G401.6 (cell line): Measurements from ENCODE around the gene SLC6A12.

Experiments used
- FAIRE-seq: peaks from 2 replicates; lab custom pipeline; 2012; peaks lifted over from hg19 to GRCh38; lab: Jason Lieb, UNC

SLC6A12 gene

DNA sequence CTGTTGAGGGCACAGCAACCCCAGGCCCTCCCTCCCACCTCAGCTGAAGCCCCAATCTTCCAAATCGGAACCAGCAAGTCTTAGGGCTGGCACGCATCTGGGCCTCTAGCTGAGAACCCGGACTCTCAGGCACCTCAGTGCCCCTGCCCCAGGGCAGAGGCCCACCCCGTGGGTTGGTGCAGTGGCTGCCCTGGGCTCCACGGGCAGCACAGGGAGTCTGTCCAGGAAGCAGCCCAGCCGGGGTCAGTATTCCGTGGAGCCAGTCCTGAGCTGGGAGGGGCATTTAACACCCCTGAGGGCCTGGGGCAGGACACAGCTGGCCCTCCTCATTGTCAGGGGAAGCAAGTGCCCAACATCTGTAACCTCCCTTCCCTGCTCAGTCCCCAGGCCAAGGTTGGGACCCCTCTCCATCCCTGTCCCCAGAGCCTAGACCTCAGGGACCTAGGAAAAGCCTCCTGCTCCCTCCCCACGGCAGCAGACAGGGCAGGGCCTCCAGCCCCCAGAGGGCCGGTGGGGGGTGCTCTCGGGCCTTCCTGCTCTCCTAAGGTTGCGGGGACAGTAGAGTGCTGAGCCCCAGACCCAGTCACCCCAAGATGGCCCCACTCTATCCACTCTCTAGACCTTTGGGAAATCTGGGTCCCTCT, 36.5 kb downstream of the SLC6A12 start:
- FAIRE-seq, result no peak

DNA sequence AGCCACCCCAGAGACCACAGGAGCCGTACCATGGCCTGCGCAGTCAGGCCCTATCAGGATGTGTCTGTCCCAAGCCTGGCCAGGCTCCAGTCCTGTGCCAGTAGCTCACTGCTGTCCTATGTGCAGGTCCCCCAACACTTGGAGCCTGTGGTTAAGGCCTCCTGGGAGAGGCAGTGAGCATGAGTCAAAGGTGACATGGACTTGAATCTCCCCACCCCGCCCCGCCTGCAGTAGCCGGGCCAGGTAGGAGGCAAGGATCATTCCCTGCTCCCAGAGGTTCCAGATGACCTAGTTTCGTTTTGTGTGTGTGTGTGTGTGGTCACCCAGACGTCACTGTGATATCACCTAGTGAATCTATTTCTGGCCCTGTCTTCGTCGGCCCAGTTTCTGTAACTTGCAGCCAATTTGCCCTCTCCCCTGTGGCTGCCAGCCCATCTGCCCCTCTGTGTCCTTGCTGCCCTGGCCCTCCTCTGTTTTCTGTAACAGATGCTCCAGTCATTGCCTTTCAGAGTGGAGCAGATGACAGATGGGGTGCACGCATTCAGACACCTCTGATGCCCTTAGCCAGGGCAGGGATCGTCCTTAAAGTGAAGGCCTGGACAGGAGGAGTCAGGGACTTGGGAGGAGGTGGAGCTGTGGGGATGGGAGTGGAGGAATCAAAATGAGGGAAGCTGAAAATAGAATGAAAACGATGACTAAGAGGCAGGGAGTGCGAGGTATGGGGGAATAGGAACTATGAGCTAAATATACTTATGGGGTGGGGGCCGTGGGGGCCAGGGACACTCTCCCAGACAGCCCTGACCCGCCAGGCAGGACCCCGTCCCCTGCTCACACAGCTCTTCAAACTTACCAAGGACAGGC, 37.4 kb downstream of the SLC6A12 start:
- FAIRE-seq, result no peak

DNA sequence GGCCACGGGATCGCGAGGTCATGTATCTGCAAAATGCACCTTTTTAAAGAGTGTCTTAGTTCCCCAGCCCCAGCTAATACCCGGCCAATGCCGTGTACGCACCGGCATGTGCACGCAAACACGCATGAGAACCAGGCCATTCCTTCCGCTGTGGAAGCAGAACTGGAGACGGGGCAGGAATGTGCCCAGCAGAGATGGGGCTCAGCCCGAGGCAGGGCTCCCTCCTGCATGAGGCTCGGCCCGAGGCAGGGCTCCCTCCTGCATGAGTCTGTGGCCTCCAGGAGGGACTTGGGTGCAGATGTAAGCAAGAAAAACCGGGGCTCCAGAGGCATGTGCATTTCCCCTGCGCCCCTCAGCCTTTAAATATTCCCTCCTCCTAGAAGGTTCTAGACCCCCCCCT, 38.2 kb downstream of the SLC6A12 start:
- FAIRE-seq, result no peak

DNA sequence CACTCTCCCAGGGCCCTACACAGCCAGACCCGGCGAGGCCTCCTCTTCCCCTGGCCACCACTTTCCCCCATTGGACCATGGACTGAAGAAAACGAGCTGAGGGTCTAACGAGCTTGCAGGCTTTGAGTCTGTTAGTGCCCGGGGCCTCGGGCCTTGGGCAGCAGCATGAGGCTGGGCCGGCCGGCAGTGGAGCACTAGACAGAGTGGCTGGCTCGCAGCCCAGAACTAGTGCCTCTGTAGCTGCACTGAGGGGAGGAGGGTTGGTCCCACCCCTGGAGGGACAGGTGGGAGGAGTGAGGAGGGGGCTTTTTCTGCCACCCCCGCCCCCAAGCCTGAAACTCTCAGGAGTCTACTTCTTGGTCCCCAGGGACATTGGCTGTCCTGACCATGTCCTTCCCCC, 38.7 kb downstream of the SLC6A12 start:
- FAIRE-seq, result no peak

DNA sequence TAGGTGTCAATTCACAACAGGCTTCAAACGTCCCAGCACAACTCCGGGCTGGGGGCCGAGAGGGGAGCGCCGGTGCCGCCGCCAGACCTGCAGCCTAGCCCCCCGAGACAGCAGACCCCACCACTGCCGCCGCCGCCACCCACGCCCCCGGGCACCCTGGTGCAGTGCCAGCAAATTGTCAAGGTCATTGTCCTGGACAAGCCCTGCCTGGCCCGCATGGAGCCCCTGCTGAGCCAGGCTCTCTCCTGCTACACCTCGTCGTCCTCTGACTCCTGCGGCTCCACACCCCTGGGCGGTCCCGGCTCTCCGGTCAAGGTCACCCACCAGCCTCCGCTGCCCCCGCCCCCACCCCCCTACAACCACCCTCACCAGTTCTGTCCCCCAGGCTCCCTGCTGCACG, 39.4 kb downstream of the SLC6A12 start:
- no peak for FAIRE-seq

DNA sequence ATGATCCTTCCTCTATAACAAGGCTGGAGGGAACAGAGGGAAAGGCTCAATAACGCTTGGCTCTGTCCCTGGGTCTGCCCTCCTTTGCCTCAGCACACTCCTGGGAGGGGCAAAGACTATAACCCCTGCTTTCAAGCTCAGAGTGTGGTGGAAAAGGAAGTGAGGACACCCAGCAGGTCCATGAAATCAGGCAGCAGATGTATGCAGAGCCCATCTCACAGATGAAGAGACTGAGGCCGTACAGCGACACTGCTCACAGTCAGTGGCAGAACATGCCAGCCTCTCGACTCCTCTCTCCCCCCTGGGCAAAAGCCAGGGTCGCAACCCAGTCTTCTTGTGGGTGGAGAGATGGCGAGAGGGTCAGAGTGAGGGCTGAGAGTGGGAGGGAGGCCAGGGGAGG, 39.8 kb downstream of the SLC6A12 start:
- no peak for FAIRE-seq

DNA sequence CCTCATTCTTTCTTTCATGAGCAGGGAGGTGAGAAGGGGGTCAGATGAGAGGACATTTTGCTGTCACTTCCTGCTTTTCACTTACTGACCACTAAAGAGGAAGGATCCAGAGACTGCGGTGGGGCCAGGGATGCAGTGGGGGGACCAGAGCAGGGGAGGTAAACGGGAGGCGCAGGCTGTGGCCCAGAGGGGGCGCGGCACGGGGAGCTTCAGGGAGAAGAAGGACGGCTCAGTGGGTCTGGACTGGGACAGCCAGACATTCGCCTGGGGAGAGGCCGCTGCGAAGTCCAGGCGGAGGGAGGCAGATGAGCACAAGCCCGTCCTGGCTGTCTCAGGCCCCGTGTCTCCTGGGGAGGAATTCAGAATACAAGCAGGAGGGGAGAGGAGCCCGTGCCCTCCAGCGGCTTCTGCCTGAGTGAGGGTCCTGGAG, 41.2 kb downstream of the SLC6A12 start:
- no peak for FAIRE-seq

DNA sequence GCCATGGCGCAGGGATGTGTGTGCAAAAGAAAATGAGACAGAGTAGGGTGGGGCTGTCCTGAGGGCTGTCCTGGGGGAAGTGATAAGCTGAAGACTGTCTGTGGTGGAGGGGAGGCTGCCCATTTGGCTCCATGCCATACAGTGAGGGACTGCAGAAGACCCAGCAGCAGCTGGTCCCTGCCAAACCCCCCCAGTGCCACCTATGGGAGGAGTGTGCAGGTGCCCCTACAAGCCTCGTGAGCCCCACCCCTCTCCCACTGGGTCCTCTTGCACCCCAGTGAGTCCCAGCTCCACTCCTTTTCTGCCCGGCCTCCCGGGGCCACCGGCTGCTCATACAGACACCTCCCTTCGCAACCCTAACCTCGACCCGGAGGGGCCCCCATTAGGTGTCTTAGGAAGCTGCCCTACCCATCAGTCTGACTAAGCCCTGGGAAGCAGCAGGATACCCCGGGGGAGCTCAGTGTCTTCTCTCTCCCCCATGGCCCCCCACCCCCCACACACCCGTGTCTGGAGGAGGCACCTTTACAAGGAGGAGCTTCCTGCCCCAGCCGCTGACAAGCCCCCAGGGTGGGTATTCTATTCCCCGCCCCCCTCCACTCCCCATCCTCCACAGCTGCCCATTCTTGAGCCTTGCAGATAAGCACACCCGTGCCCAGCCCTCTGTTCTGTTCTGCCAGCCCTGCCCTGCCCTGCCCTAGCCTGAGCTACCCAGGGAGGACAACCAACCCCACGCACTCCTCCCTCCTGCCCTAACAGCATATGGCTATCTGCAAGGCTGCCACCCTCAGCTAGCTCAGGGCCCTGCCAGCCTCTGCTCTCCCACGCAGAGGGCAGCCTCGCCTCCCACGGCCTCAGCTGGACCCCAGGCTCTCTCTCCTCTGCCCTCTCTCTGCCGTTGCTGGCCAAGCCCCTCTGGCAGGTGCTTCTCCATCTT, 41.9 kb downstream of the SLC6A12 start:
- FAIRE-seq, result no peak

DNA sequence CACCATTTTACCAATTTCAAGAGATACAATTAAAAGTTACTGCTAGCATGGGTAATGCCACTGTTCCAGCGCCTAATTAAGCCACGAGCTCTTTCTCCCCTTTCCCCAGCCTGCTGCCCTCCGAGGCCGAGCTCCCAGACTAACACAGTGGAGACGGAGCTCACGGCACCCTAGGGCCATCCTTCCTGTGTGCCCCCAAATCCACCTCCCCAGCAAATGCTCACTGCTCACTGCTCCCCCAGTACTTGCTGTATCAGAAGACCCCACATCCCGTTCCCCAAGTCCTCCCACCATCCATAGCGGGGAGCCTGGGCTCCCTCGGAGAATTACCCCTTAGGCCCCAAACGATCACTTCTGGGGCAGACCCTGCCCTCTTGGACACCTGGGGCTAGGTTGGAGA, 42.7 kb downstream of the SLC6A12 start:
- FAIRE-seq, result no peak

DNA sequence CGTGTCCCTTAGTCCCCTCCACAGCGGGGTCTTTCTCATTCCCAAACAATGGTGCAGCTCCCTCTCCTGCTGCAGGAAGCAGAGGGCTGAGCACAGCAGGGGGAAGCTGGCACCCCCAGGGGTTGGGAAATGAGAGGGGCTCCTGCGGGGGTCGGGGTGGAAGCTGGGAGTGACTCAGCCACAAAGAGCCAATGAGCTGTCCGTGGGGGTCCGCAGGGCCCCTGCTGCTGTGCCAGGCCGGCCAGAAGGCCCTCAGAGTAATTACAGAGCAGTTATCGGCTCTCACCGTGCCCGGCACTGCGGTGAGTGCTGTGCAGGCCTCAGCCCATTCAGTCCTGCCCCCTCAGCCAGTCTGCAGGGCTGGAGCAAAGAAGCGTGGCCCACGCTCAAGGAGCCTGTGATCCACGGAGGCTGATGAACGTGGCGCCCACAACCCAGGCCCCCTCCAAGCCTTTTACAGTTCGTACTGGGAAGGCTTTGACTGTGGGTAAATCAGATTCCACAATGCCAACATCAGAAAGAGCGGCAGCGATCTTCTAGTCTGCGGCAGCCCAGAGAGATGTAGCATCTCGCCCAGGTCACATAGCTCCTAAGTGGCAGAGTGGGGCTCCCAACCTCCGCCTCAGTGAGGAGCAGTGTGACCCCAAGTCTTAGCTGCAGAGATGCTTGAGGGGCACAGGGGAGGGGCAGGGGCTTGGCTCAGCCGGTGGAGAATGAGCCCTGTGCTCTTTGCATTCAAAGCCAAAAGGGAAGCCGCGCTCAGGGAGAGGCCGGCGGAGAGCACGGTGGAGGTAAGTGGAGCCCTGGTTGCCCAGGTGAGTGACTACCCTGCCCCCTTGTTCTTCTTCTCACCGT, 43.4 kb downstream of the SLC6A12 start:
- no peak for FAIRE-seq

DNA sequence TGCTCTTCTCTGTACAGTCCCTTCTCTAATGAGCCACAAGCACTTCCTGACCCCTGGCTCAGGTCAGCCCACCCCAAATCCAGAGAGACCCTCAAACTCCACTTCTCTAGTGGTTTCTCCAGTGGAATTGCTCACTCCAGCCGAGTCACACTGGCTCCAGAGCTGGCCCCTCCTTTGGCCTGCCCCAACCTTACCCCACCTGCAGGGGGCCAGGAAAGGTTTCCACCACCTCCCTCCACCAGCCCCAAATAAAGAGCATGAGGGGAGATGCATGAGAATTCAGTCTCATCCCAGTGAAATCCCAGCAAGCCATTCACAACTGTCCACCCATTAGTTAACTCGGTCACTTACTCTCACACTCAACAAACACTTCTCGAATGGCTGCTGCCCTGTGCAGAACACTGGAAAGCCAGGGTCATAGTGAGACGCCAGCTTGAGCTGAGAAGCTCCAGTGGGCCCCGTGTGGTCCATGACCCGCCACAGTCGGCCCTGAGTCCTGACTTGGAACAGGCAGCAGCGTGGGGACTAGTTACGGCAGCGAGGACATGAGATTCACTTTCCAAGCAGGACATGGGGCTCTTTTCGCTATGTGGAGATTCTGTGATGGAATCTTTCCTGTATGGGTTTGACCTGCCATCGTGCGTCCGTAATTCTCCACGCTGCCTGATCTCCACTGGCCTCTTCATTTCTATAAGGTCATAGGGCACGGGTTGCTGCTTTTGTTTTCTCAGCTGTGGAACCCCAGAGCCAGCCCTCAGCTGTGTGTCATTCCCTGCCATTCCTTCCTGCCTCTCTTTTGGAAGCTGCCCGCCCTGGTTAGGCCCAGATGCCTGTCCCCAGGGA, 44.2 kb downstream of the SLC6A12 start:
- no peak for FAIRE-seq

DNA sequence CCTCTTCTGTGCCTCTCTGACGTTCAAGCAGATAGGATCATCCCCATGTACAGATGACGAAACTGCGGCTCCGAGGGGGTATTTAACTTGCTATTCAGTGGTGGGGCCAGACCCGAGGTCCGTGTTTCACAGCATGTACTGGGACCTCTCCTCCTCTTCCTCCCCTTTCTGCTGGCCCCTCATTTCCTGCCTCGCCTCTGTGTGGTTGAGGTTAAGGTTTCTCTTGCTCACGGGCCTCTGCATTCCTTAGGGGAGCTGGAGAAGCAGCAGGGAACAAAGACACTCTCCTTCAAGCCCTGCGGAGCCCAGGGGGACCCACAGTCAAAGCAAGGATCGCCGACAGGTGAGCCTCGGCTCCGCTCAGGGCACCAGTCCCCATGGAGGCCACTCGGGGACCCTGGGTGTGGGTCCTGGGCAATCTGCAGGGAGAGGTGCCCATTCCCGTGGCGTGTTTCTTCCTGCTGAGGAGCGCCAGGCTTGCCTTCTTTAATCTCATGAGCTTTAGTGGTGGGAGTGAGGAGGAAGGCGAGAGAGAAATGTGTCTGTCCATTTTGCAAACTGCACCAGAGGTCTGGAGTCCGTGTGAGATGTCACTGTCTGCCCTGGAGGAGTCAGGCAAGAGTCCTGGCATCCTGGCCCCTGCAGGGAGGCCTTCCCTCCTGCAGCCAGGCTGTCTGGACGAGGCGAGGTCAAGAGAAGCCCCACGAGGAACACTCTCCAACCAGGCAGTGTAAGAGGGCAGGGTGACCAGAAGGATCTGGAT, 45.0 kb downstream of the SLC6A12 start:
- no peak for FAIRE-seq

DNA sequence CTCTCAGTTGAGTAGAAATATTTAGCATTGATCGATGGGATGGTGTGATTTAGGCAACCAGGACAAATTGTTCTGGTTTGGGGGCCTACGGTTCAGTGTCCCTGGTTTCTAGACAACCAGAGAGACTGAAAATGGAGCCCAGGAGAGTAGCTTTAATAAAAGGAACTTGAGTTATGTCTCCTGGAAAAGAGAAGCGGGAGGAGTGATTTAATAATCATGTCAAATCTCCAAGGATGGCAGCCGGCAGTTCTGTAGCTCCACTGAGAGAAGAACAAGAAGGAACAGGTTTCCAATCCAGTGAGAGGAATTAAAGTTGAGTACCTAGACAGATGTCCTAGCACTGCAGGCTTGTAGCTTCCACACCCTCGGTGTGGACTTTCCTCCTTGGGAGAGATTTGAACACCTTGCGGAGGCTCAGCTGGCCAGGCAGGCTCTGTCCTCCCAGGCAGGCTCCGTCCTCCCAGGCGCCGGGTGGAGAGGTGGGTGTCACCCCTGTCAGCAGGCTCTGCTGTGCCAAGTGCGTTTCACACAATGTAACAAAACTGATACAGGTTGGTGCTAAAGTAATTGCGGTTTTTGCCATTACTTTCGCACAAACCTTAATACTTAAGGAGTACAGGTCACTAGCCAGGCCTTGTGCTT, 45.9 kb downstream of the SLC6A12 start:
- FAIRE-seq, result no peak

DNA sequence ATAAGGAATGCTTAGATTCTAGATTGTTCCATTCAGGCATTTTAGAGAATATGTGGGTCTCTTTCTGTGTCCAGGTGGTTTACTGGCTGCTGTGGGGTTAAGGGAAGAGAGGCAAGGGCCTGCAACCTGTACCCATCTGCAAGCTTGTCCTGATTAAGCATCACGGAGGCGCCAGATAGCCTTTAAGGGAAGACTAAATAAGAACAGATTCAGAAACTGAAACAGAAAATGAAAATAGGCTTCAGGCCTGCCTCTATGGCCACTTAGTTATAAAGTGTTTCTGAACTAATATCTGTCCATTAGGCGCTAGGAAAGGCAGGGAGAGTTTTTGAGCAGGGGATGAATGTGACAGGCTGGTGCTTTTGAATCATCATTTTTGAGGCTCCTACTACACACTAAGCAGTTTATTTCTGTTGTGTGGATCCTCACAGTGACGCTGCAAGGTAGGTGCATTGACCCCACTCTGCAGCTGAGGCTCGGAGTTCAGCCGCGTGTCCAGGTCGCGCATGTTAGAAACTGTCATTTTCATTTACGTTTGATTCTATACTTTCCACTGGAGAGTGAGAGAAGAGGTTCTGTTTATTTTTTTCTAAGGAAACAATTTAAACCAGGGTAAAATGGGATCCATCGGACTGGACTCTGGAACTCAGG, 47.4 kb downstream of the SLC6A12 start:
- no peak for FAIRE-seq

DNA sequence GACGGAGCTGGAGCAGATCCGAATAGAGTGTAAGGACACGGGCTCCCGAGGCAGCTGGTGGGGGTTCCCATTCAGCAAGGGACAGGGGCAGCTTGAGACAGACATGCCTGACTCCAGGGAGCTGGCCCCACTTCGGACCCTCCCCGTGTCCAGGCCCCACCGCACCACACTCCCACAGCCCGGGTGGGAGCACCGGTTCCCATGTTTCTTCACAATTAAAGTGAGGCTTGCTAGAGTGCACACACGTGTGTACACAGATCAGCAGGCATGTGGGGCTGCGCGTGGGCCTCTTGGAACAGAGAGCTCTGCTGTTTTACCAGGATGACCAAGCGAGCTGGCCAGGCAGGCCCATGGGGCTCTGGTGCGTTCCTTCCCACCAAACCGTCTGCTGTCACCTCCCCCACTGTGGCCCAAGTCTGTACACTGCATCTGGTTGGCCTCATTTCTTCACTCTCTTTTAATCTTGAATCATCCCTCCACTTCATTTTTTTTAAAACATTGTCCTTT, 48.0 kb downstream of the SLC6A12 start:
- FAIRE-seq, result no peak

DNA sequence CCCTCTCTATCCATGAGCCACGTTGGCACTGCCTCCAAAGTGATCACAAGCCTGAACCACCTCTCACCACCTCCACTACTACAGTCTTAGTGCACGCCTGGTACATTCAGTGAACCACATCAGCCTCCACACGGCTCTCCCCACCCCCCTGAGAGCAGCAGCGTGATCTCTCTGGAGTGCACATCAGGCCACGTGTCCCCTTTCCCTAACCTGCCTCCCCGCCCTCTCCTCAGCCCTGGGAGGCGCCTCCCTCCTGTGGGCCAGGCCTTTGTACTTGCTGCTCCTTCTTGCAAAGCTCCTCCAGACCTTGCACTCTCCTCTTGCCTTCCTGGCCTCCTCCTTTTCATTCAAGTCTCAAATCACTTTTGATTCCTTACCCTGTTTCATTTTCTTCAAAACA, 49.8 kb downstream of the SLC6A12 start:
- FAIRE-seq, result no peak

DNA sequence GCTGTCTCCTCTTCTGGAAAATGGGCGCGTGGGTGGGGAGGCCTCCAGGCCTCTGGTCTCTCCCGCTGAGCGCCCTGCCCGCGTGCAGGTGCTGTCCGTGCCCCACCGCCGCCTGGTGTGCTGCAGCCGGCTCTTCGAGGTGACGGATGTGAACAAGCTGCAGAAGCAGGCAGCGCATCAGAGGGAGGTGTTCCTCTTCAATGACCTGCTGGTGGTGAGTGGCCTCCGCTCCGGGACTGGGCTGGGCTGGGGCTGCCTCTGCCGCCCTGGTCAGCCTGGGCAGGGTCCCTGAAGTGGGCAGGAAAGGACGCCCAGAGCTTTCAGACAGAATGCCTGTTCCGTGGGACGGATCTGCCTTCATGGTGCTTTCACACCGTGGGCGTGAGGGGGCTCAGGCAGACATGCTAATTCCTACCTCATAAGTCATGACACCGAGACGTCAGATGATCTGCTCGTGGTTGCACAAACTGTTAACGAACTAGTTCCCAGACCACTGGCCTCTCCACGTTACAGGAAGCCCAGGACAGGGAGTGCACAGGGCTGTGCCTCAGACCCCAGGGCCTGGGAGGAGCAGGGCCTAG, 50.5 kb downstream of the SLC6A12 start:
- no peak for FAIRE-seq
